Fibroblast of mammary gland (primary cell): ENCODE data around the gene PHF21B.

ENCODE experiments used
- DNase-seq: peaks from one replicate; pipeline ENCODE4 v3.0.0-alpha.2; 2010; ENCODE audit warnings: low read depth
- H3K4me3 ChIP-seq: 2 replicates; pipeline ENCODE4 v1.5.1; 2011; ENCODE audit warnings: low read depth, mild to moderate bottlenecking, low read length, moderate library complexity; ENCODE audit not compliant: control insufficient read depth
- CTCF ChIP-seq: conservative IDR thresholded peaks from 2 replicates; pipeline ENCODE4 v1.5.1; 2011; ENCODE audit warnings: low read depth, low read length, inconsistent platforms; ENCODE audit not compliant: control insufficient read depth, insufficient read depth

The PHF21B gene

DNA sequence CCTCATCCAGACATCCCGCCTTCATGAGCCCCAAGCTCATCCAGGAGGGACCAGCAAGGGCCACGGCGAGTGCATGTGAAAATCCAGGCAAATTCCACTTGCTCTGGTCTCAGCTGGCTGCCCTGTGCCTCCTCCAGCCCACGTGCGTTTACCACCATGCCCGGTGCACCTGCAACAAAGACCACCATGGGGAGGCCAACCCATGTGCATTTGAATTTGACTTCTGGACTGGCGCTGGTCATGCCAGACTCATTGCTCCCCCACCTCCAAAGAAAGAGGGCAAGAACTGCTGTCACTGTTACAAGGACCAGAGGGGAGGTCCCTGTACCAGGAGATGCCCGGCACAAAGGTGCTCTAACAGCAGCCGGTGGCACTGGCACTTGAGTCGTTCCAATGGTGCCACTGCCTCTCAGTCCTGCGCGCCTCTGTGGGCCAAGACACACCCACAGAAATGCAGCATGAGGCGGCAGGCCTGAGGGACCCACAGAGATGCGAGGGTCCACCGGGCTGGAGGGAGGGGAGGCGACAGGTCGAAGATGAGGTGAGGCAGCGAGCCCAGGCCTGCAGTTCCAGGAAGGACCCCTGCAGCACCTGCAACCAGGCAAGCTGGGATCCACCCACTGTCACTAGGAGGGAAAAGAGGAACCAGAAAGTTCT lies 80.3 kb downstream of the PHF21B start:
- no peak for TF ChIP-seq CTCF
- no peak for DNase-seq
- no peak overlapping the region for H3K4me3 ChIP-seq

GRCh38 chr22:44928711-44929358 lies 81.0 kb downstream of the PHF21B start:
- no peak for DNase-seq
- H3K4me3 ChIP-seq: no peak overlapping the region
- no peak for TF ChIP-seq CTCF

DNA sequence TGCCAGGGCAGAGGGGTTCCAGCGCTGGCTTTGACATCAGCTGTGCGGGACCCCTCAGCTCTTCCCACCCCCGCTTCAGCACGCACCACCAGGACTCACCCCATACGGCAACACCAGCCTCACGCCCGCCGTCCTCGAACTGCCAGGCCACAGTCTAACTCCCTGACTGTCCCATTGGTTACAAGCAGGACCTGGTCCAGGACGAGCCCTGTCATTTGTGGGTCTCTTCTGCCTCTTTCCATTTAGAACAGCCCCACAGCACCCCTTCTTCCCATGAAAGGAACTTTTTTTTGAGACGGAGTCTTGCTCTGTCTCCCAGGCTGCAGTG lies 81.7 kb downstream of the PHF21B start:
- no peak for DNase-seq
- no peak overlapping the region for H3K4me3 ChIP-seq
- no peak for TF ChIP-seq CTCF

- no peak overlapping the region for H3K4me3 ChIP-seq
- DNase-seq: no peak
- TF ChIP-seq CTCF: no peak
These were observed 82.2 kb downstream of the PHF21B start for GRCh38 chr22:44927463-44928135.

DNA sequence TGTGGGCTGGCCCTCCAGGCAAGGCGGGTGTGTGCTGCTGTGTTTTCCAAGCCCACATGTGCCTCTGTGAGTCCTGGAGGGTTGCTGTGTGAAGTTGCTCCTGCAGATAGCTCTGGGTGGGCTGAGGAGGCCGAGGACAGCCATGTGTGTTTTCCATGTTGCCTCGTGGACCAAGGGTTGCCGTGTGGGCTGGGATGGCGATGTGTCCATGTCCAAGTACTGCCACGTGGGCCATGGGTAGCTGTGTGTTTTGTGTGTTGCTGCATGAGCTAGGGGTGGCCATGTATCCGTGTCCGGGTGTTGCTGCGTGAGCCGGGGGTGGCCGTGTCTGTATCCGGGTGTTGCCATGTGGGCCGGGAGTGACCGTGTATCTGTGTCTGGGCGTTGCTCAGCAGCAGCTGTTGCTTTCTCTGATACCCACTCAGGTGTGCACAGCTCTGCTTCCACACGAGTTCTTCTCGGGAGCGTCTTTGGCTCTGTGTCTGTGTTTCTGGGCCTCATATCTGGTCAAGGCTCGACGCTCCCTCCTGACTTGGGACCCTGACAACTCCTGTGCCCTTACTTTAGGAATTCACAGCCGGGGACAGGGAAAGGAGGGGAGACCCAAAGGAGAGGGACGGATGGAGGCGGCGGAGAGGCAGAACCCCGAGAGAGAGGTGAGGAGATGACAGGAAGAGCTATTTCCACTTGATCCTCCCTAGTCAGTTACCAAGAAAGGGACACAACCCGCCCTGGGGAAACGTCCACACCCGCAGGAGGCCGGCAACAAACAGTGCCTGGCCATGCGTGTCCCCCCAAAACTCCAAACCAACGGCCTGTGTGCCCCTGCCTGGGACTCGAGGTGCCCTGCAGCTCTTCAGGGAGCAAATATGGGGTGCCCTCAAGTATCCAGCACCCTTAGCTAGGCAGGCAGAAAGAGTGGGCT lies 83.1 kb downstream of the PHF21B start:
- no peak for TF ChIP-seq CTCF
- DNase-seq: no peak
- H3K4me3 ChIP-seq: no peak overlapping the region

DNA sequence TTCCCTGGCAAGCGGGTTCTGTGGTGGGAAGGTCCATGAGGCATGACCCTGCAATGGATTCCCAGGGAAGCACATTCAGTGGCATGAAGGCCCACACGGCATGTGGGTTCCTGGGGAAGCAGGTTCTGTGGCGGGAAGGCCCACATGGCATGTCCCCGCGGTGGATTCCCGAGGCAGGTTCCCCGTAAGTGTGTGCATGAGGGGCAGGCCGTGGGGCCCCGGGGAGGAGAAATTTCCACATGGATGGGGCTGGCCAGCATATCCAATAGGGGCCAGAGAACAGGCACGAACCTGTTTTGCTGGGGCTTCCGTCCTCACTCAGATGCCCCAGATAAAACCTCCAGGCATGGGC lies 83.7 kb downstream of the PHF21B start:
- no peak overlapping the region for H3K4me3 ChIP-seq
- no peak for DNase-seq
- no peak for TF ChIP-seq CTCF
